Skin epidermis (tissue), 12 donors: Measurements from ENCODE around the gene PCGF2.

Experiments used
- H3K27ac ChIP-seq, 21 experiments: fragments of 200-600 bp; sonication (generic) in 11 of 21; one replicate each; pipeline ENCODE4 v1.5.0; 2020; ENCODE audit warnings: mild to moderate bottlenecking in 3 of 21, inconsistent platforms in 2 of 21, moderate library complexity in 2 of 21
- H3K4me3 ChIP-seq, 7 experiments: fragments of 200-600 bp; sonication (generic) in 2 of 7; one replicate each; pipeline ENCODE4 v1.5.0; 2020; ENCODE audit warnings: inconsistent platforms in 2 of 7, mild to moderate bottlenecking in 2 of 7, moderate library complexity in 1 of 7

The PCGF2 gene

GRCh38 chr17:38707678-38708351, 40.3 kb downstream of the PCGF2 start:
- peak overlapping the region in 3 of 21 experiments; percentile 89 to 97 (median 91) for H3K27ac ChIP-seq

GRCh38 chr17:38706505-38707216, 41.5 kb downstream of the PCGF2 start:
- H3K27ac ChIP-seq = peak overlapping the region in 20 of 21 experiments; percentile 76 to 99 (median 92)

More at GRCh38 chr17:38707678-38708351, 40.3 kb downstream of the PCGF2 start:
- no peak overlapping the region for H3K4me3 ChIP-seq

GRCh38 chr17:38705803-38706504, 42.2 kb downstream of the PCGF2 start:
- H3K27ac ChIP-seq = peak overlapping the region; percentile 52 to 99 (median 91)
- H3K4me3 ChIP-seq = peak overlapping the region; percentile 67 to 93 (median 87)

More at GRCh38 chr17:38706505-38707216, 41.5 kb downstream of the PCGF2 start:
- peak overlapping the region; percentile 67 to 93 (median 87) for H3K4me3 ChIP-seq

GRCh38 chr17:38705523-38705802, 42.7 kb downstream of the PCGF2 start:
- peak overlapping the region; percentile 67 to 93 (median 87) for H3K4me3 ChIP-seq
- peak overlapping the region; percentile 52 to 99 (median 91) for H3K27ac ChIP-seq

GRCh38 chr17:38704606-38705522, 43.3 kb downstream of the PCGF2 start, which contains the start of gene MLLT6:
MLLT6 (plus strand) TSS chr17:38705273; CDS start chr17:38705633, 360 bp downstream.
- Histone ChIP-seq H3K27ac (peak within 1 kb of the TSS; percentile 52 to 99 (median 96)), H3K4me3 (peak within 1 kb of the TSS; percentile 67 to 93 (median 87))

GRCh38 chr17:38703742-38704605, 44.2 kb downstream of the PCGF2 start:
- H3K4me3 ChIP-seq = peak overlapping the region; percentile 67 to 93 (median 87)

GRCh38 chr17:38702916-38703741, 45.0 kb downstream of the PCGF2 start:
- H3K27ac ChIP-seq = peak overlapping the region; percentile 60 to 99 (median 96)
- peak overlapping the region; percentile 67 to 93 (median 87) for H3K4me3 ChIP-seq

More at GRCh38 chr17:38703742-38704605, 44.2 kb downstream of the PCGF2 start:
- peak overlapping the region; percentile 23 to 99 (median 96) for H3K27ac ChIP-seq

- peak overlapping the region; percentile 60 to 99 (median 95) for H3K27ac ChIP-seq
Observed at GRCh38 chr17:38702166-38702915, 45.8 kb downstream of the PCGF2 start.

GRCh38 chr17:38701504-38702165, 46.5 kb downstream of the PCGF2 start:
- H3K27ac ChIP-seq = peak overlapping the region; percentile 60 to 99 (median 95)
- H3K4me3 ChIP-seq = peak overlapping the region; percentile 67 to 93 (median 87)

More at GRCh38 chr17:38702166-38702915, 45.8 kb downstream of the PCGF2 start:
- H3K4me3 ChIP-seq = peak overlapping the region; percentile 67 to 93 (median 87)

GRCh38 chr17:38698760-38699159, 49.4 kb downstream of the PCGF2 start:
- no peak overlapping the region for H3K4me3 ChIP-seq
- no peak overlapping the region for H3K27ac ChIP-seq

GRCh38 chr17:38697061-38697820, 50.9 kb downstream of the PCGF2 start:
- Histone ChIP-seq H3K4me3 (no peak overlapping the region), H3K27ac (peak overlapping the region in 3 of 21 experiments; percentile 29 to 69 (median 41))

- H3K4me3 ChIP-seq = no peak overlapping the region
- peak overlapping the region in 11 of 21 experiments; percentile 8 to 80 (median 35) for H3K27ac ChIP-seq
Observed at GRCh38 chr17:38693700-38694329, 54.3 kb downstream of the PCGF2 start.

- Histone ChIP-seq H3K27ac (no peak overlapping the region), H3K4me3 (no peak overlapping the region)
Observed at GRCh38 chr17:38691154-38691553, 57.0 kb downstream of the PCGF2 start.

- H3K27ac ChIP-seq = no peak overlapping the region
- no peak overlapping the region for H3K4me3 ChIP-seq
Observed at GRCh38 chr17:38690386-38690785, 57.8 kb downstream of the PCGF2 start.

- Histone ChIP-seq H3K4me3 (no peak overlapping the region), H3K27ac (no peak overlapping the region)
Observed at GRCh38 chr17:38687286-38687685, 60.9 kb downstream of the PCGF2 start.
